HL-60 (cell line): Measurements from ENCODE around the gene RIN3.

Source experiments
- DNase-seq, 2 experiments: peaks; one replicate each; pipeline ENCODE4 v3.0.0-alpha.2; 2010 to 2020; ENCODE audit warnings: low read depth in 1 of 2, low spot score in 1 of 2
- H3K27ac ChIP-seq: fragments of 250-450 bp; sonication (Bioruptor Pico); replicated peaks from 2 replicates; pipeline ENCODE4 v1.5.1; 2020; ENCODE audit warnings: mild to moderate bottlenecking, moderate library complexity
- H3K27me3 ChIP-seq: fragments of 250-450 bp; sonication (Bioruptor Pico); 2 replicates; pipeline ENCODE4 v1.5.1; 2021; ENCODE audit warnings: mild to moderate bottlenecking, moderate library complexity; ENCODE audit not compliant: insufficient read depth, poor library complexity, severe bottlenecking
- H3K4me3 ChIP-seq: replicated peaks from 2 replicates; pipeline ENCODE4 v1.5.1; 2011; ENCODE audit warnings: mild to moderate bottlenecking, control low read depth, low read length; ENCODE audit not compliant: insufficient read depth
- CTCF ChIP-seq: IDR thresholded peaks from one replicate; pipeline ENCODE4 v1.5.1; 2011; ENCODE audit warnings: low read length, control low read depth, inconsistent platforms; ENCODE audit not compliant: insufficient read depth
- GABPA ChIP-seq: IDR thresholded peaks from 2 replicates; pipeline ENCODE4 v1.6.1; 2012; ENCODE audit warnings: low read depth
- POLR2AphosphoS5 ChIP-seq: IDR thresholded peaks from 2 replicates; pipeline ENCODE4 v1.6.1; 2012; ENCODE audit warnings: low read depth
- REST ChIP-seq: IDR thresholded peaks from 2 replicates; pipeline ENCODE4 v1.6.1; 2012; ENCODE audit warnings: low read depth; ENCODE audit not compliant: insufficient replicate concordance
- SPI1 ChIP-seq: IDR thresholded peaks from 2 replicates; pipeline ENCODE4 v1.6.1; 2012; ENCODE audit warnings: low read depth, mild to moderate bottlenecking, borderline replicate concordance

Gene RIN3

GRCh38 chr14:92506231-92506630 lies 7.3 kb upstream of the RIN3 start:
- no peak overlapping the region for H3K27ac ChIP-seq
- H3K4me3 ChIP-seq = no peak overlapping the region
- TF ChIP-seq POLR2AphosphoS5 = no peak
- TF ChIP-seq REST = no peak
- no peak for TF ChIP-seq CTCF
- no peak for TF ChIP-seq SPI1
- TF ChIP-seq GABPA = no peak
- H3K27me3 ChIP-seq = no peaks in the 10 kb centered on the region
- DNase-seq = no peak

- Histone ChIP-seq H3K27ac (no peak overlapping the region), H3K4me3 (no peak overlapping the region), H3K27me3 (no peaks in the 10 kb centered on the region)
- DNase-seq = peak in 1 of 2 experiments; percentile 36
- TF ChIP-seq GABPA (no peak), CTCF (no peak), SPI1 (peak; percentile 76; the same call in 1 of the 2 replicates)
Observed at GRCh38 chr14:92507174-92507768, 6.3 kb upstream of the RIN3 start.

- H3K27me3 ChIP-seq = no peaks in the 10 kb centered on the region
- no peak overlapping the region for H3K27ac ChIP-seq
- H3K4me3 ChIP-seq = no peak overlapping the region
- TF ChIP-seq GABPA = no peak
- DNase-seq = no peak
Observed at GRCh38 chr14:92510972-92511371, 2.6 kb upstream of the RIN3 start.

GRCh38 chr14:92511453-92512238 lies 1.9 kb upstream of the RIN3 start:
- TF ChIP-seq CTCF (no peak), SPI1 (no peak), GABPA (no peak), REST (no peak), POLR2AphosphoS5 (no peak)
- Histone ChIP-seq H3K27ac (no peak overlapping the region), H3K27me3 (no peaks in the 10 kb centered on the region), H3K4me3 (no peak overlapping the region)
- no peak for DNase-seq
